GM19238 (cell line): ENCODE measurements around the gene LBX1.

Experiments
- DNase-seq: peaks from one replicate; pipeline ENCODE4 v3.0.0; 2011; ENCODE audit warnings: low spot score; ENCODE audit not compliant: insufficient read length

Gene LBX1

DNA sequence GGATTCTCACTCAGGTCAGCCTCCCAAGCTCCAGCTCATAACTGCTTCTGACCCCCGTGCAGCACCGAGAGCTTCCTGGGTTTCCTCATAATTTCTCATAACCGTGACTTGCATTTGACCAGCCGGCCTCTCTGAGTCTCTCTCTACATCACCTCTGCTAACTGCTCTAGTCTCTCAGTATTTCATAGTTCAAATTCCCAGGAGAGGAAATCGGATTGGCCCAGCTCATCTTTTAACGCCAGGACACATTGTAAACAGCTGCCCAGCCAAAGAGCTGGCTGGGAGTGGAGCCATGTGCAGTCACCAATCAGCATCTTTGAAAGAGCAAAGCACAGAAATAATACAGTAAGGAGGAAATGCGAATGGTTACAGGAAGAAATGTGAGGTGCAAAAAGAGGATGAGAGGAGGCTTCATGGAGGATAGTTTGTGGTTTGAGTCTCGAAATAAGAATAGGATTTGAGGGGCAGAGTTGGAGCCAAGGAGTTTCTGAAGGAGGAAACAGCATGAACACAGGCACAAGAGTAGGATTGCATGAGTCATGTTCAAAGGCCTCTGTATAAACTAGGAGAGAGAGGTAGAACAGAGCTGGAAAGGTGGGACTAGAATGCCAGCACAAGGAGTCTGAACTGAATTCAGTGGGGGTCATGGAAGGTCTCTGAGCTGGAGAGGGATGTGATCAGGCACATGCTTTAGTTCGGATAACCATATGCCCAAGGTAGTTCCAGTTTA lies 15.2 kb upstream of the LBX1 start:
- no peak for DNase-seq

DNA sequence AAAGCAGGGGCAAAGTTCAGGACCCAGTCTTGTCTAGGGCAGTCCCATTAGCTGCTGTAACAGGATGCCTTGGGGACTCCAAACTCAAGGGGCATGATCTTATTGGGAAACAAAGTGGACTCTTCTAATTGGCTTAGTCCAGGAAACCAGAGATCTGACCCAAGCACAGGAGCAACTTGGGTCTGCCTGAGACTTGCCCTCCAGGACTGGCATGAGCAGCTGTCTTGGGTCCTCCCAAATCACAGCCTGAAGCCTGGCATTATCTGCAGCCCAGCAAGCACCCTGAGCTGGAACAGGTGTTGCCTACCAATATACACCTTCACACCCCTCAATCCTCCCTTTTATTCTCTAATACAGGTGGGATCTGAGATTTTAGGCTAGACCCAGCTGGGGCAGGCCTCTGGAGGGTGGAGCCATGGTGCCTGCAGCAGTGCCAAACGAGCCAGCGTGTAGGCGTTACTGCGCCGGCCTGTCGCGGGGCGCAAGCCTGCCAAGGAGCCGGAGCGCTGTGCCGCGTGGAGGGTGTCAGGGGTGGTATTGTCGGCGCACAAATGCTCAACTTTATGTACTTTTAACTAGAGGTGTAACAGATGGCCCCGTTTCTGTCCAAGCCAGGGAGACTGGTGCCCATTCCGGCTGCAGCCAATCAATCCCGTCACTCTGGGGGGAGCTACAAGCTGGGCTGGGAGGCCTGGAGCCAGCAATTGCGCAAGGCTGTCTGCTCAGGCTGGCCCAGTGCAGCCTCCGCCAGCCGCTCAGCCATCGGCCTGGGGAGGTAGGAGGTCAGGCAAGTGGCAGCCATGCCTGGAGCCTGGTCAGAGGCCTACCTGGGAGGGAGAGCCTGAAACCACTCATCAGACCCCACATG lies 12.8 kb upstream of the LBX1 start:
- no peak for DNase-seq

DNA sequence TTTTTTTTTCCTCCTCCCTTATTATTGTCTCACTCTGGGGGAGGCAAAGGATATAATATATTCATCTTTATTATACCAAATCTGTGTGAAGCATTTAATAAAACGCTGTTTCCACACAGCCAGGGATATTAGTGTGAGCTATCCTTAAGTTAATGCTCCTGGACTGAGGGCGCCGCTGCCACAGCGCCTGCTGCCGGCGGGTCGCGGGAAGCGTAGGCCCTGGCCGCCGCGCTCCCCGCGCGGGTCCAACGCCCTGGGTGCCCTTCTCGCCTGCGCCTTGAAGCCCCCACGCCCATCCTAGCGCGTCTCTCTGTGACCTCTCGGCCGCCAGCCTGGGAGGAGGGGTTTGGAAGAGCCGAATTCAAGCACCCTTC lies 9.5 kb upstream of the LBX1 start:
- DNase-seq = no peak

DNA sequence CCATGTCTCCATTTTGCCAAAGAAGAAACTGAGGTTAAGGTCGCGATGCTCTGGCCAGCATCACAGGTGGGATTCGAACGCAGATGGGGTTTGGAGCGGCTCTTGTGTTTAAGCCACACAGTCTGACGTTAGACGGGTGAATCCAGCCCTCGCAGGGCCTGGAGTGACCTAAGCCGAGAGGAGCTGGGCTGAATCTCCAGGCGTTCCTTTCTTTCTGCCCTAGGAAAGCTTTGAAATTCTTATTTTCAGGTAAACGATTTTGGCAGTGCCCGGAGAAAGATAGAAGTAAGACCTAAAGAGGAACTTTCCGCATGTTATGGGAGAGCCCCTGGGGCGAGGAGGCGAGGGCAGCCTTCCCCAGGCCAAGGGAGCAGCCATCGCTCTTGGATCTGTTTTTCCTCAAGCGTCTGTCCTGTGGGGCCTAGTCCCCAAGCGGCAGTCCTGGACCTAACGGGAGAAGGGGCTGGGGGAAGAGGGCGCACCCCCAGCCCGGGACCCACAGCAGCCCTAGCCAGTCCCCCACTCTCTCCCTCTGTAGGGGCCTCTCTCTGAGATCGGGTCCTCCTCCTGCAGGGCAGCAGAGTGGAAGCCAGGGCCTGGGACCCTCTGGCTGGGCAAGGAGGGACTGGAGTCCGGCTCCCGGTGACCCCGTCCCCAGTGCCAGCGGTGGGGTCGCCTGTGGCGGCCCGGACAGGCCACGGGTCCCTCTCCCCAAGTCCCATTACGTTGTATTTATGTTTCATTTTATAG lies 8.9 kb upstream of the LBX1 start:
- no peak for DNase-seq

DNA sequence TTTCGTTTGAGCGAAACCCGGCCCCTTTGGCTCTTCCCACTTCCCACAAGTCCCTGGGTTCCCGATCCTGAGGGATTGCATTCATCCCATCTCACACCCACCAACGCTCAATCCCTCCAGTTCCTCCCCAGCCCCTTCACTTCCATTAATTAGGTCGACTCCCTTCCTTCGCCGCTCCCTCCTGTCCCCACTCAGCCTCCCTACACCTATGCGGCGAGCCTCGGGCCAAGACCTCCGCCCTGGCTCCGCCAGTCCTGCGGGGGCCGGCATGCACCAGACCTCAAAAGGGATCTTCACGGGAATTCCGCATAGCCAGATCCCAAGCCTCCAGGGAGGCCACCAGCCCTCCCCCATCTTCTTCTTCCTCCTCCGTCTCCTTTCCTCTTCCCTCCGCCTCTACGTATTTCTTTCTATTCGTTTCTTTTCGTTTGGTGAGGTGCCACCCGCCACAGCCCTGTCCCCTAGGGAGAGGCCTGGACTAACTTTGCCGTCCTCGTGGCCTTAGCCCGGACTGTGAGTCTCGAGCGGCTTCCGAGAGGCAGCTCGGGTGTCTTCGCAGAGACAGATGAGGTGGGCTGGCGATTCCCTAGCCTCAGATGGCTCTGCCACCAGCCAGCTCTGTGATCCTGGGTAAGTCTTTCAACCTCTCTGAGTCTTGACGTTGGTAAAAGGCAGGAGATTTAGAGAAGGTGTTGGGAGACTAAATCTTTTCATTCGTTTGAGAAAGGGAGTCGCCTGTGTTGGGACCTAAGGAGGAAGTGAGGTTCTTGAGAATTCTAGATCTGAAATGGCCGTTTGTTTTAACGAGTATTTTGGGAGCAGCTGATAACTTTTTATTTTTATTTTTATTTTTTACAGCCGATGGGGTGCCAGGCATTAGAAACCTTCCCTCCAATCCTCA lies 8.1 kb upstream of the LBX1 start:
- DNase-seq = no peak

DNA sequence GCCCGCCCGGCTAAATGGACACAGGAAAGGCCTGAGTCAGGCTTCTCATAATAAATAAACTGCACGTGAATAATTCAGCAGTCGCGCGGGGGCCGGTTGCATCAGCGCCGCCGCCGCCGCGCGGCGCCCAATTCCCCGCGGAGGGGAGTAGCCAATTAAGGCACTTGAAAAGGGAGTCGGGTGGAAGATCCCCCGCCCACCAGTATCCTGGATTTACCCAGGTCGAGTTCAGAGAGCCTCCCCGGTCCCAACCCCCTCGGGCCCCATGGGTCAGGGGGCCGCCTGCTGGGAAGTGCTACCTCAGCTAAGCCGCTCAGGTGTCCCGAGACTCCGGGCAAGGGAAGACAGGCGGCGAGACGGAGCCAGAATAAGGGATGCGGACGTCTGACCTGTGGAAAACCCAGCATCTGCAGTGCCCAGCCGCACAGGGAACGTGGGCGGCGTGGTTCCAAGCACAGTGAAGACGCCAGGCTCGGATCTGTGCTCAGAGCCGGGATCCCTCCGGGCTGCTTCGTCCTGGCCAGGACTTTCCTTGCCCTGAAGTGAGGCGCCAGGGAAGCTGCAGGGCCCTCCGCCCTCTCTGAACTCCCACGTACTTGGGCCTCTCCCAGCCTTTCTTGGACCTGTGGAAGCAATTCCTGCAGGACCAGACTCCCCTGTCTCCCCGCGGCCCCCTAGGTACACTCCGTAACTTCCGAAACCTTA lies 7.3 kb upstream of the LBX1 start:
- DNase-seq = no peak

DNA sequence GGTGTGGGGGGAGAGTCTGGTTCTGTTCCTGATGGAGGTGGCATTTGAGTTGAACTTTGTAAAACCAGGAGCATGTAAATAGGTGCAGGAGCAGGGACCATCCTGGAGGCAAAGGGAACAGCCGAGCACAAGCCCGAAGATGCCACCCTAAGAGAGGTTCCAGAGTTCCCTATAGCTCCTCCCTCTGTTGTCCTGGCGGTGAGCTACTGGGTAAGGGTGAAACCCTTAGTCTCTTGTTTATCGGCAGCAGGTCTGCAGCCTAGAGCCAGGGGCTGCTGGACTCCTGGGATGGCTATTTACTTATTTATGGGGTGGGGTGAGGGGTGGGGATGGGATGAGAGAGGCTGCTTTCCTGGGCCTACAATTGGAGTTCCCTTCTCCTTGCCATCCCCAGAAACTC lies 6.5 kb upstream of the LBX1 start:
- no peak for DNase-seq

DNA sequence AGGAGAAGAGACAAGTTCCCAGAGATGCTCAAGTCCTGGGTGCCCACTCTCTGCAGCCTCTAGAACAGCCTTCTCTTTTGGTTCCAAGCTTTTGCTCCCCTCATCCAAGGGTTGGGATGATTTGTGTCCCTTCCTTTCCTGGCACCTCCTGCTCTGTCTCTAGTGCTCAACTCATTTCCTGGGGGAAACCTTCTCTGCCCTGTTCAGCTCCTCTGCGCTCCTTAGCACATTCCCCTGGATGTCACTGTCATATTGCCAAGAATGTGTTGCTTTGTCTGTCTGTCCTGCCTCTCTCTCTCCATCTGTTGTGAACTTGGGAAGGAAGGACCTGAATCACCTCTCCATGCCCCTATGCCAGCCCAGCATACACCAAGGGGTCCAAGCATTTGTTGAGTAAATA lies 5.1 kb upstream of the LBX1 start:
- no peak for DNase-seq

DNA sequence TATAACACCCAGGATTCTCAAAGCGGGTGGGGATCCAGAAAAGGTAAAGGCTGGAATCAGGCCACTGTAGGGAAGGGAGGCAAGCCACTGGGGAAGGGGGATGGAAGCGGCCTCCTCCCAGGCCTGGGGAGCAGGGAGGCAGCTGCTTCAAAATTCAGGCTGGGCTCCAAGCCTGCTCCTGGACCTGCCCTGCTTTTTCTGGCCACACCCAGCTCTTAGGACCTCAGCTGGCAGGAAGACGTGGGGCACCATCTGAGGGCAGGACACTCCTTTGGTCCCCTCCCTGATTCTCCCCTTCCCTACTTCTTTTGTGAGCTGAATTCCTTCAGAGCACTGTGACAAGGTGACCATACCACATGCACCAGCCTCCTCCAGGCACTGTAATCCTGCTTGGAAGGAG lies 4.6 kb upstream of the LBX1 start:
- DNase-seq = no peak

DNA sequence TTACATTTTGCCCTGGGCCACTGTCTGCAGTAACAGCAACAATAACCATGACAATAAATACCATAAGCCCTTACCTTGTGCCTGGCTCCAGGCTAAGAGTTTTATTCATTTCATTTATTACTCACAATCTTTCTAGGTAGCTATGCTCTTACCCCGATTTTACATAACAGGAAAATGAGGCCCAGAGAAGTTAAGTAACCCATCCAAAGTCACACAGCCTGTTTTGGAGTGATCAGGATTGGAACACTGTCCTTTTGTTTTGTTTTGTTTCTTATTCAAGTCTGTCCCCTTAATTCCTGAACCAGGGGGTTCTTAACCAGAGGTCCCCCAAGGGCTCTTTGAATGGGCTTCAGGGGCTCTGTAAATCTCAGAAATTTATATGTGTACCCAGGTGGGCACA lies 4.2 kb upstream of the LBX1 start:
- DNase-seq = no peak

DNA sequence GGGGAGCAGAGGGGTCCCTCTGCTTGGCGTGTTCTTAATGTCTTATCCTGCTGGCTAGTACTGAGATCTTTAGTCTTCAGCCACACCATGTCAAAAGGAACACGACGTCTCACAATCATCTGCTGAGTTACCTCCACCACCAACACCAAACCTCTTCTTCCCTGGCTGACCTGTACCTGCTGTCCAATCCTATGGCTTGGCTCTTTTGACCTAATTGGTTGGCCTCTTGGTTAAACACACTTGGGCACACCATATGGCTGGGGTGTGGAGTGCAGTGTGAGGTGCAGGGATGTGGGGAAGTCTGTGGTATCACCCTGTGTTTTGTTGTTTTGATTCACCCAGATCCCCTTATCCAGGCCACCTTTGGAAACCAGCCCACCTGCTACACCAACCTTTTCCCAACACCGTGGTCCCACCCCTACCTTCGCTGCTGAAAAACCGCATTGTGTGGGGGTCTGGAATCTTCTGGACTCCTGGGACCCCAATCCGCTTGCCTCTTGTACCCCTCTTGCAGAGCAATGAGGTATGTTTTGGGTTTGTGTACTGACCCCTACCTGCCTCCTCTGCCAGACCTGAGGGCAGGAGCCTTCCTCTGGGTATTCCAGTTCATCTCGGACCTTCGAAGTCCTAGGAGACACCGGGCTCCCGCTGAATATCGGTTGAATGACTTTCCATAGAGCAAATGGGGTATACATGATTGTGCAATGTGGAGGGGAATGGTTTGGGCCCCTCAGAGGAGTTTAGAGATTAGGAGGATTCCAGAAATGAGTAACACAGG lies 2.8 kb upstream of the LBX1 start:
- no peak for DNase-seq

DNA sequence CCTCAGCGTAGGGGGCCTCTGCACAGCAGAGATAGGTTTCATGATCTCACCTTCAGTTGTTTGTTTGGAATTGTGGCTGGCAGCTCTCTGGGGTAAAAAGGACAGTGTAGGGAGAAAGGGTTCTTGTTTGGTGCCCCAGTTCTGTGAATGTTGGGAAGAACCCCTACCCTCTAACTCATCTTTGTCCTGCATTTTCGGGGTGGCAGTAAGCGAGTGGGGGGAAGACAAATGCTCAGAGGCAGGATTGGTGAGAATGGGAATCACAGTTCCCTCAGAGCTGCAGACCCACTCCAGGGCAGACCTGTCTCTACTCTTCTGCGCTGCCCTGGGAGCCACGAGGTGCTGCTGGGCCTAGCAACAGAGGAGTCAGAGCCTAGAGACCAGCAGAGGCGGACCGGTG lies 1.8 kb upstream of the LBX1 start:
- no peak for DNase-seq

DNA sequence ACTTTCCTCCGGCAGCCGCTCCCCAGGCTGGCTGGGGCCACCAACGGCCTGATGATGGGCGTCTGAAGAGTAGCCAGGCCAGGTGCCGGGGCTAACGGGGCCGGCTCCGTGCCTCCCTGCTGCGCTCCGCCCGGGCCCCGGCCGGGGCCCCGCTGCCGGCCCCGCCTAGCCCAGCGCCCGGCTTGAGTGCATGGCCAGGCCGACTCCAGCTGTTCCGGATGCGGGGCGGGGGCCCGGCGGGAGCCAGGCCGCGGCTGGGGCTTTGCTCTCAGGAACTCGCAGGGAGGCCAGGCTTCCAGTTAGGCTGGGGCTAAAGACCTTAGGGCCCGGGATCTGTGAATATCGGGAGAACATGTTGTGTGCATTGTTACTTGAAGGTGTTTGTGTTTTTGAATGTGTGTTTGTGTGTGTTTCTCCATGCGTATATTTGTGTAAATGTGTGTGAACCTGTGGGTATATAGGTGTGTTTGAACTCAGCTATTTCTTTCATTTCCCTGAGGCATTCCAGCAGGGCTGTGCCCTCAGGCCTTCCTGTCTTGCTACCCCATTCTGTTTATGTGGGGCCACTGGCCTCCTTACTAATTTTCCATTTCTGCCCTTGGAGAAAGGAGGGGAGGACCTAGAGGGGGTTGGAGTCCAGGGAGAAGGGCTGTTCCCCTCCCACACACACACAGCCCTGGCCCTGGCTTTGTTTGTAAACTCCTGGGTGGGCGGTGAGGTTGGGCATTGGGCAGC lies 1.1 kb upstream of the LBX1 start:
- no peak for DNase-seq

DNA sequence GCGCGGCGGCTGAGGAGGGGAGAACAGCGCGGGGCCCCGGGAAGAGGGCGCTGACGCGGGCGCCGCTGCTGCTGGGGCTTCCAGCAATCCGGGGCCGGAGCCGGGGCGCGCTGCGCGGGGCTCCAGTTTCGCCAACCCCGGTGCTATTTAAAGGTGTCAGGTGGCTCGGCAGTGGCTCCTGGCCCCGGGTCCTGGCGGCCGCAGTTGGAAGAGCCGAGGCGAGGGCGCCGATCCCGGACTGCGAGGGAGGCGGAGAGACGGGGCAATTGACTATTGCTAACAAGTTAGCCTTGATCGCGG lies 347 bp downstream of the LBX1 start:
- DNase-seq = no peak

DNA sequence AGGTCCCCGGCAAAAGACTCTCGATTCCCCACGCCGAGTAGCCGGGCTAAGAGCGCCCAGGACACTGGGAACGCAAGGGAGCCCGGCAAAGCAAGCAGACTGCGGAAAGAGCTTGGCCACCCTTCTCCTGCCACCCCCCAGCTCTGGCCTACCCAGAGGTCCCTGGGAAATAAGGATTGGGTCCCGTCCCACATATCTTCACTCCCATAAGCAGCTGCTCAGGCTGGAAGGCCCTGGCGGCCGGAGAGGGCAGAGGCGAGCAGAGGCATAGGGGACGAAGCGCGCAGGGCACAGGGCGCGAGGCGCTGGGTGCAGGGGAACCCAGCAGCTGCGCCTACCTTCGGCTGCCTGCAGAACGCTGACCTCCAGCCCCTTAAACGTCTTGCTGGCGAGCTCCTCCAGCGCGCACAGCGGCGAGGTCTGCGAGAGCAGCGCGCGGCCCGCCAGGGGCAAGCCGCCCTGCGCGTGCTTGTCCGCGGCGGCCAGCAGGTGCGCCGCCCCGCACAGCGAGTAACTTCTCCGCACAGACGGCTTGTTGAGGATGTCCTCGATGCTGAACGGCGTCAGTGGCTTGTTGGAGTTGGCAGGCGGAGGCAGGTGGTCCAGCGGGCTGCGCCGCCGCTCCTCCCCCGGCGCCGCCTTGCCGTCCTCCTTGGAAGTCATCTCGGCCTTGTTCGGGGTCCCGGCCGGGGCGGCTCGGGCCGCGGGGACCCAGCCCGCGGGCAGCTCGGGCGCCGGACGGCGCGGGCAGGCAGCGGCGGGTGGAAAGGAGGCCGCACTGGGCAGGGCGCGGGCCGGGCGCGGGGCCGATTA lies 904 bp downstream of the LBX1 start:
- no peak for DNase-seq

DNA sequence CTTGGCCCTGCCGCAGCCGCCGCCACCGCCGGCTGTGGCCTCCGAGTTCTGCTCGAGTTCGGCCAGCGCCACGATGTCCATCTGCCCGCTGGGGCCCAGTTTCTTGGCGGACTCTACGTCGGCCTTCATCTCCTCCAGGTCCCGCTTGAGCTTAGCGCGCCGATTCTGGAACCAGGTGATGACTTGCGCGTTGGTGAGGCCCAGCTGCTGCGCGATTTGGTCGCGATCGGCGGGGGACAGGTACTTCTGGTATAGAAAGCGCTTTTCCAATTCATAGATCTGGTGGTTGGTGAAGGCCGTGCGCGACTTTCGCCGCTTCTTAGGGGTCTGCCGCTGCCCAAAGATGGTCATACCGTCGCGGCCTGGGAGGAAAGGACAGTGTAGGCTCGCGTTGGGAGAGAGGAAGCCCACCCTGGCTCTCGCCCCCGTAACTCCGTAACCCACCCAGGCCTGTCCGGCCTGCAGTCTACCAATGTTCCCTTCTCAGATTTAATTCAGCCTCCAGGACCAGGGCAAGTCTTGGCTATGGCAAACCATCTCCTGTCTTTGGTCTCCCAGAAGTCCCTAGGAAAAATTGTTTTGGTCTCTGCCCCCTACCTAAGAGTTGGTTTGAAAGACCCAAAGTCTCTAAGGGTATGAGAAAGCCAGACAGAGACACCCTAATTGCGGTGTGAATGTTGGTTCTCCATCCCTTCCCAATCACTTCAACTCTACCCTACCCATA lies 1.7 kb downstream of the LBX1 start:
- no peak for DNase-seq

DNA sequence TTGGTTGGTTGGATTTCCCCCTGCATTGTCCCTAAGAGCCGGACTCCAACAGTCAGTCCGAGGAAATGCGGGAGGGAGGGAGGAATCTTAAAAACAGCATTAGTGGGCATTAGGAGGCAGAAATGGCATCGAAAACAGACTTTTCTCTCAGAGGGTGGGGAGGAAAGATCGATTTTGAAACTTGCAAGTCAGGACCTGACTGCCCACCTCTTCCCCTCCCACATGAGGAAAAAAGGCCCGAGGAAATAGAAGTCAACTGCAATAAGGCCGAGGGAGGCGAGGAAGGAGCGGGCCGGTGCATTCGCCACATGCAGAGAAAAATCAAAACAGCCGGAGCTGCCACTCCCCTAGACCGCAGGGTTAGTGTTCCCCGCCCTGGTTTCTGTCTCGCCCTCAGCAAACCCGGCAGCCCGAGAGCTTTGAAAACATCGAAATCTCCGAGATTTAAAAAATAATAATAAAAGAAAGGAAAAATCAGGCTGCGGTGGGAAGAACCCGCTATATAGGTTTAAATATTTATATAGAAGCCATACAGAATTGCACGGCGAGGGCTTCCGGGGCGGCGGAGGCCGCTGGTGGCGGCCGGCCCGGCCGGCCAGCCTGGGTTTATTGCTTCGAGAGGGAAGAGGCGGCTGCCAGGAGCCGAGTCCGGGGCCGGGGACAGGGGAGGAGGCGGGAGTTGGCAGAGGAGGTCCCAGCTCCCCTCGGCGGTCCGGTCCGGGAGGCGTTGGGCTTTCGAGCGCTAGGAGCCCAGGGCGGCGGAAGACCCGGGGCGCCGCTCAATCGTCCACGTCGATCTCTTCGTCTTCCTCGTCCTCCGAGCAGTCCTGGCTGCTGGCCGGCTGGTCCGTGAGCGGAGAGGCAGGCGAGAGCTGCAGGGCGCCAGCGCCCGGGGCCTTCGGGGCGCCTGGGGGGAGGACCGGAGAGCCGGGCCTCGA lies 2.5 kb downstream of the LBX1 start:
- no peak for DNase-seq
